22Rv1 (cell line): Measurements from ENCODE around the gene ANXA3.

Experiments used
- CTCF ChIP-seq: fragments of 450-650 bp; IDR thresholded peaks from 2 replicates; pipeline ENCODE4 v1.5.1; 2017; ENCODE audit warnings: mild to moderate bottlenecking
- ZFX ChIP-seq: fragments of 450-650 bp; IDR thresholded peaks from 2 replicates; pipeline ENCODE4 v1.6.1; 2017; ENCODE audit warnings: antibody characterized with exemption, borderline replicate concordance

DNA sequence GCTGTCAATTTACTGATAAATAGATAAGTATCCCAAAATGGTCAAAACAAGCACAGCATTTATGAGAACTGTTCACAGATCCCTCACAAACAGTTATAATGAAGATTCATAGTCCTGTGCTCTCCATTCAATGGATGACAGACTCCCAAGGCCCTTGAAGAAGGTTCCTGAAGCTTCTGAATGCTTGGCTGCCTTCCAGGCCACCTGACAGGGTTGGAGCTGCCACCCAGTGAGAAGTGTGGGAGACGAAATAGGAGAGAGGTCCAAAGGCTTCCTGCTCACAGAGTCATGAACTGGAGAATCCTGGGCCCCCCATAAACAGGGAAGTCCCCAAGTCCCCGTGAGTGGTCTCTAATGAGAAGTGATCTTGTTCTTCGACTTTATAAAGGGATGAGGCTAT is 26.0 kb upstream of the ANXA3 start:
- TF ChIP-seq CTCF (no peak), ZFX (no peak)
